Heart right ventricle (tissue), 16 donors: ENCODE data around the gene LSM10. TPM values are rescaled to one million over a fixed set of nuclear protein-coding genes. Genes with fewer than 3 reads are reported as not detected.

ENCODE experiments used
- ATAC-seq, 8 donors: fragments of 200-7000 bp; cut with Tn5 transposase; one replicate each; pipeline ENCODE4 v1.9.1; 2020; ENCODE audit warnings: mild to moderate bottlenecking in 8 of 8, moderate library complexity in 8 of 8, moderate number of reproducible peaks in 1 of 8
- DNase-seq, 2 donors: peaks; one replicate each; pipeline ENCODE4 v3.0.0-alpha.2; 2020
- H3K27ac ChIP-seq, 10 donors: fragments of 200-600 bp; sonication (generic) in 2 of 10; one replicate each; pipeline versions ENCODE4 v1.5.0 to v1.8.0; 2020 to 2022; ENCODE audit warnings: mild to moderate bottlenecking in 3 of 10
- H3K27me3 ChIP-seq, 7 donors: fragments of 200-600 bp; one replicate each; pipeline ENCODE4 v1.8.0; 2021 to 2022; ENCODE audit warnings: mild to moderate bottlenecking in 2 of 7
- H3K36me3 ChIP-seq, 9 donors: fragments of 200-600 bp; sonication (generic) in 1 of 9; one replicate each; pipeline versions ENCODE4 v1.5.0 to v1.8.0; 2020 to 2022; ENCODE audit warnings: mild to moderate bottlenecking in 2 of 9
- H3K4me1 ChIP-seq, 9 donors: fragments of 200-600 bp; sonication (generic) in 1 of 9; one replicate each; pipeline versions ENCODE4 v1.5.0 to v1.8.0; 2020 to 2022; ENCODE audit warnings: mild to moderate bottlenecking in 4 of 9
- H3K4me3 ChIP-seq, 10 donors: fragments of 200-600 bp; sonication (generic) in 2 of 10; one replicate each; pipeline versions ENCODE4 v1.5.0 to v1.8.0; 2020 to 2022; ENCODE audit warnings: mild to moderate bottlenecking in 7 of 10, moderate library complexity in 2 of 10
- H3K9me3 ChIP-seq, 11 donors: fragments of 200-600 bp in 10 of 11; sonication (generic) in 2 of 11; one replicate each; pipeline versions ENCODE4 v1.5.0 to v1.8.0; 2013 to 2022; ENCODE audit warnings: mild to moderate bottlenecking in 2 of 11, control low read depth in 1 of 11, moderate library complexity in 1 of 11
- CTCF ChIP-seq, 9 donors: fragments of 200-600 bp; sonication (generic) in 2 of 9; IDR thresholded peaks; one replicate each; pipeline versions ENCODE4 v1.5.0 to v1.8.0; 2021 to 2022; ENCODE audit warnings: antibody characterized with exemption in 9 of 9, mild to moderate bottlenecking in 5 of 9, moderate library complexity in 1 of 9
- WGBS, 2 donors: extraction: QIAGEN DNeasy Blood & Tissue Kit; methylation state at CpG; one replicate each; pipeline ENCODE4 v1.1.7; 2013; ENCODE audit warnings: inconsistent platforms in 1 of 2; 5-methylcytosine and 5-hydroxymethylcytosine counted together
- intact Hi-C, 10 donors: fragments of 100-400 bp; cut with DNase I; formaldehyde crosslinking; loops; one replicate each; pipeline versions ENCODE4 v1.11.1 to v1.14.2; 2022
- polyA plus RNA-seq, 2 donors: library from polyadenylated mRNA; stranded (reverse); fragments of 200-250 nt; gene quantifications; one replicate each; pipeline ENCODE4 v1.2.3, GENCODE V29; 2013
- total RNA-seq, 10 donors: library from RNA; stranded (reverse); fragmentation: NEBNext Ultra II Directional in 3 of 10; extraction: Animal tissue kit (Norgen Biotek cat#: 25700) in 3 of 10; gene quantifications; one replicate each; pipeline versions ENCODE4 v1.2.1 to v1.2.4, GENCODE V29; 2021 to 2023
- donor health status: Arrhythmogenic right ventricular cardiomyopathy.
- donor health status: ischemic (EF 13 %, LVEDD 7.1; RV severe dilation, severe dysfunction).
- donor health status: healthy with polysubstance abuse.
- donor health status: DM: no; HTN: yes; CAD: no.
- donor health status: DM: no; HTN: no; CAD: no.
- donor health status: ischemic (EF 25% LVEDD 6.9; RV normal size, moderate dysfunction).
- donor health status: ischemic (EF 25% LVEDD 5.7; RV mildly dilated, moderate dysfunction).
- donor health status: healthy.
- donor health status: DM: yes; HTN: yes; CAD: no.
- donor health status: Ischemic cardiomyopathy.
- donor health status: ischemic (EF 35%, LVEDD 5.7; RV mildly dilated, moderate dysfunction).
- donor health status: nonischemic (EF 11% LVEDD 7.7; RV severe dilation, severe dysfunction).
- donor health status: DM: yes; HTN: yes; CAD: no.
- donor health status: PGD.
- donor health status: ischemic (EF 29% LVEDD 5.4; RV normal size, mild dysfunction).
- donor health status: nonischemic (EF 23%, LVEDD 6.1; RV moderate dilation, normal function).

The LSM10 gene
- total and polyA plus RNA-seq, 12 donors: 35.2 to 82.6 (median 46.2) TPM

DNA sequence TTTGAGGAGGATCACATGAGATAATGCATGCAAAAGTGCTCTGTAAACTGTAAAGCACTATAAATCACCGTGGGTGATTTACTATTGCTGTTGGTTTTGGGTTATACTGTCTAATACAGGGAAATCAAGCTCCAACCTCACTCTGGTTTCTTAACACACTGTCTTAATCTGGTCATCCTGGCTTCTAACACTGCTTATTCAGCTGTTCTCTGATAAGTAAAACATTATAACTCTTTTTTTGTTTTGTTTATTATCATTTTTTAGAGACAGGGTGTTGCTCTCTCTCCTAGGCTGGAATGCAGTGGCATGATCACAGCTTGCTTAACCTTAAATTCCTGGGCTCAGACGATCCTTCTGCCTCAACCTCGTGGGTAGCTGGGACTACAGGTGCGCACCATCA is 21.9 kb upstream of the LSM10 start:
- Histone ChIP-seq H3K4me1 (peaks cover 4 to 18% (median 13%) of the 10 kb centered on the region in 9 donors), H3K27me3 (no peaks in the 10 kb centered on the region), H3K9me3 (no peaks in the 10 kb centered on the region), H3K4me3 (no peak overlapping the region), H3K36me3 (peaks cover 0 to 39% (median 4%) of the 10 kb centered on the region in 9 donors), H3K27ac (no peak overlapping the region)
- intact Hi-C loops: loop anchor here in 3 of 10 donors (5.0 to 10.0 kb wide), 3 partner anchors 72 to 285 kb away; partner anchors contain the start of gene SH3D21 (in 2 of the 3)
- DNase-seq (no peak), ATAC-seq (peak in 1 of 8 donors; percentile 6)
- no peak for TF ChIP-seq CTCF (IDR thresholded peaks at IDR 0.05)
- WGBS, 2 donors: 85 to 91% methylated on average over 4 of the region's 4 CpGs

GRCh38 chr1:36419140-36419539 is 21.4 kb upstream of the LSM10 start:
- H3K36me3 ChIP-seq: peaks cover 0 to 35% (median under 1%) of the 10 kb centered on the region in 9 donors
- no peak for TF ChIP-seq CTCF (IDR thresholded peaks at IDR 0.05)
- intact Hi-C loops: loop anchor here in 3 of 10 donors (5.0 to 10.0 kb wide), 3 partner anchors 72 to 284 kb away; partner anchors contain the start of gene SH3D21 (in 2 of the 3)
- no peaks in the 10 kb centered on the region for H3K9me3 ChIP-seq
- ATAC-seq: peak in 3 of 8 donors; percentile 13 to 33 (median 27)
- DNase-seq: no peak
- peaks cover 4 to 18% (median 13%) of the 10 kb centered on the region in 9 donors for H3K4me1 ChIP-seq
- H3K27me3 ChIP-seq: no peaks in the 10 kb centered on the region
- H3K4me3 ChIP-seq: no peak overlapping the region
- 45 to 58% methylated on average over 3 of the region's 3 CpGs for WGBS, 2 donors
- no peak overlapping the region for H3K27ac ChIP-seq

- Histone ChIP-seq H3K4me3 (no peak overlapping the region), H3K27me3 (no peaks in the 10 kb centered on the region), H3K9me3 (no peaks in the 10 kb centered on the region), H3K27ac (no peak overlapping the region), H3K4me1 (peaks cover 4 to 18% (median 13%) of the 10 kb centered on the region in 9 donors), H3K36me3 (peaks cover 0 to 29% (median 0%) of the 10 kb centered on the region in 9 donors)
- no peak for DNase-seq
- WGBS, 2 donors: 89 to 91% methylated on average over 9 of the region's 9 CpGs
- no peak for TF ChIP-seq CTCF (IDR thresholded peaks at IDR 0.05)
- ATAC-seq: no peak
- intact Hi-C loops: loop anchor here in 3 of 10 donors (5.0 to 10.0 kb wide), 3 partner anchors 71 to 283 kb away; partner anchors contain the start of gene SH3D21 (in 2 of the 3)
These were observed 20.2 kb upstream of the LSM10 start for GRCh38 chr1:36417931-36418330.

DNA sequence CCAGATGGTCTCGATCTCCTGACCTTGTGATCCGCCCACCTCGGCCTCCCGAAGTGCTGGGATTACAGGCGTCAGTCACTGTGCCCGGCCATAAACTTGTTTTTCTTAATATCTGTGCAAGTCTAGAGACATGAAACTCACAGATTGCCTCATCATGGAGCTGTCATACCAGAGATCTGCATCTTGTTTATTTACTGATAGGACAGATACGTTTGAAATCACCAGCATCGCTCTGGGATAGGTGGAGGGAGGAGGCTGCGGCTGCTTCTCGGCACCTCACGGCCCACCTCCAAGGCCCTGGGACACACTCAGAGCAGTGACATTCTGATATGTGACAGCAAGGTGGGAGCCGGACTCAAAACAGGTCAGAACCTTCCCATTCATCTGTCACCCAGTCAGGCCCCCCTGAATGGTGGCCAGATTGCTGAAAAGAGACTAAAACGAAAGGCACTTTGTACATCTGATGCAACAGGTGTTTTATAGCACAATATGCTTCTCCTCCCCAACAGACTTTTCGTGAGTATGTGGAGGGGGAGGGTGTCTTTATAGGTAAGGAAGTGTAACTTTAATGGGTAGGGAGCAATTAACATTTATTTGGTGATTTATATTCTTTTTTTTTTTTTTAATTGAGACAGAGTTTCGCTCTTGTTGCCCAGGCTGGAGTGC is 18.1 kb upstream of the LSM10 start:
- no peaks in the 10 kb centered on the region for H3K27me3 ChIP-seq
- intact Hi-C loops: loop anchor here in 3 of 10 donors (5.0 to 10.0 kb wide), 3 partner anchors 68 to 281 kb away; partner anchors contain the start of gene SH3D21 (in 2 of the 3)
- peaks cover 0 to 11% (median 0%) of the 10 kb centered on the region in 9 donors for H3K36me3 ChIP-seq
- no peak for ATAC-seq
- peaks cover 4 to 15% (median 13%) of the 10 kb centered on the region in 9 donors for H3K4me1 ChIP-seq
- H3K4me3 ChIP-seq: no peak overlapping the region
- no peak overlapping the region for H3K27ac ChIP-seq
- no peak for DNase-seq
- TF ChIP-seq CTCF (IDR thresholded peaks at IDR 0.05): no peak
- 89 to 91% methylated on average over 15 of the region's 15 CpGs for WGBS, 2 donors
- H3K9me3 ChIP-seq: no peaks in the 10 kb centered on the region
